ENCODE measurements around the gene HRC.
A peak's percentile ranks its signal among the peaks of the same experiment; 100 is the strongest.
"Not testable (repeated sequence)": the region's sequence is repeated elsewhere in the genome, so short reads cannot be mapped to it uniquely, and the experiment has no call there.

HRC gene

DNA sequence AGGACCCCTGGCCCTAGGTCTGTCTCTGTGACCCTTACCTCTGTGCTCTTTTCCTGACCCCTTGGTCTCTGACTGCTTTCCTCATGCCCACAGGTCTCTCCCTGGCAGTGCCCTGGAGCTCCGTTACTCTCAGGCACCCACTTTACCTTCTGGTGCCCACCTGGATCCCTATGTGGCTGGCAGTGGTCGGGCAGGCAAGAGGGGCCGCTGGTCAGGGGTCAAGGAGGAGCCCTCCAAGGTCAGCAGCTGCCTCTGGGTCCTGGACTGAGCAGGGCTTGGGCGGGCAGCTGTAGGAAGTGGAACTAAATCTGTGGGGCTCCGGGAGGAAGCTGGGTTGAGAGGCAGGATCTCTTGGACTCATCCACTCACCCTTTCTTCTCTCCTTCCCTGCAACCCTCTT is 19.5 kb downstream of the HRC start:
- DNase-seq (ENCODE audit: low spot score): no peak

DNA sequence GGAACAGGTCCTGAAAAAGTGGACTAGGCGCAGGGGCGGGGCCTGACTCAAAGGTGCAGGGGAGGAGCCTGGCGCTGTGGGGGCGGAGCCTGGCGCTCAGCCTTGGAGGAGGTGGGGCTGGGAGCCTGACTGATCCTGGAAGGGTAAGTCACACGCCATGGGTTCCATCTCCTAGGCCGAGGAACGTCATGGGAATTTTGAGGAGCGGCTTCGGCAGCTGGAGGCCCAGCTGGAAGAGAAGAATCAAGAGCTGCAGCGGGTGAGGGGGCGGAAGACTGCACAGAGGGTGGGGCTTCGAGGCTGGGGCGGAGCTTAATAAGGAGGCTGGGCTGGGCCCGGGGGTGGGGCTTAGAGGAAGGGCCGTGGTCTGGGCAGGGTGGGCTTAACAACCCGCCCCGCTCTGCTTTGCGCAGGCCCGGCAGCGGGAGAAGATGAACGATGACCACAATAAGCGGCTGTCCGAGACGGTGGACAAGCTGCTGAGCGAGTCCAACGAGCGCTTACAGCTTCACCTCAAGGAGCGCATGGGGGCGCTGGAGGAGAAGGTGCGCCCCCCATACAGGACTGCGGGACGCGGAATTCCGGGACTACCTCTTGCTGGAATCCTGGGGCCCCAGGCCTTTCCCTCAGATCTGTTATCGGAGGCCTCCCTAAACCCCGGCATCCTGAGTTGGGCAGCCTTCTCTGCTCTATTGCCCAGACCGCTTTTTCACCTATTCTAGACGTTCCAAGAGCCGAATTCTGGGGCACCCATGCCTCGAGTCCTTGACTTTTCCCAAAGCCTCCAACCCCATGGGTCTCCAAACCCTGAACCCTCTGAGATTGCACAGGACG is 21.4 kb downstream of the HRC start:
- no peak for DNase-seq (ENCODE audit: low spot score)

DNA sequence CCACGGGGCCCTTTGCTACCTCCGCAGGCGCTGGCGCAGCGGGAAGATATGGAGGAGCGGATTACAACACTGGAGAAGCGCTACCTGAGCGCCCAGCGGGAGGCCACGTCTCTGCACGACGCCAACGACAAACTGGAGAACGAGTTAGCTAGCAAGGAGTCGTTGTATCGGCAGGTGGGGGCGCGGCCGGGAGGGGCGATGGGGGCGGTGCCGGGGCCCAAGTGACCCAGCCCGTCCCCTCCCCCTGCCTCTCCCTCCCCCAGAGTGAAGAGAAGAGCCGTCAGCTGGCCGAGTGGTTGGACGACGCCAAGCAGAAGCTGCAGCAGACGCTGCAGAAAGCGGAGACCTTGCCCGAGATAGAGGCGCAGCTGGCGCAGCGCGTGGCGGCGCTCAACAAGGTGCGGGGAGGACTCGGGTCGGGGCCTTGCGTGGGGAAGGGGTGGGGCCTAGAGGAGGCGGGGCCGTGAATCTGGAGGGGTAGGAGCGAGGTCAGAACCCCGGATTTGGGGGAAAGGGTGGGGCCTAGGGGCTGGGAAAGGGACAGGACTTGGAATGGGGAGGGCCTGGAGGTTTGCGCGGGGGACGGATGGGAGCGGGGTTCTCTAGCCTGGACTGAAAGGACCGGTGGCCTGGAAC is 22.1 kb downstream of the HRC start:
- no peak for DNase-seq (ENCODE audit: low spot score)

DNA sequence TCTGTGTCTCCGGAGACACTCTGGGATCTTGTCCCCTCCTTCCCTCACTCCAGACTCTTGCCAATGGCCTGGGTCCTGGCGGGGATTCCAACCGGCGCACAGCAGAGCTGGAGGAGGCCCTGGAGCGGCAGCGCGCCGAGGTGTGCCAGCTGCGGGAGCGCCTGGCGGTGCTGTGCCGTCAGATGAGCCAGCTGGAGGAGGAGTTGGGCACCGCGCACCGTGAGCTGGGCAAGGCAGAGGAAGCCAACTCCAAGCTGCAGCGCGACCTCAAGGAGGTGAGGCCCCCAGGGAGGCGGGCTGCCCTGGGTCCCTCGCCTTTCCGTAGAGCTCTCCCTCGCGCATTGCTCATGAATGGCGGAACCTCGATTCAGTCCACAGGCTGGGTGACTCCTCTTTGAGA is 24.9 kb downstream of the HRC start:
- DNase-seq (ENCODE audit: low spot score): no peak

DNA sequence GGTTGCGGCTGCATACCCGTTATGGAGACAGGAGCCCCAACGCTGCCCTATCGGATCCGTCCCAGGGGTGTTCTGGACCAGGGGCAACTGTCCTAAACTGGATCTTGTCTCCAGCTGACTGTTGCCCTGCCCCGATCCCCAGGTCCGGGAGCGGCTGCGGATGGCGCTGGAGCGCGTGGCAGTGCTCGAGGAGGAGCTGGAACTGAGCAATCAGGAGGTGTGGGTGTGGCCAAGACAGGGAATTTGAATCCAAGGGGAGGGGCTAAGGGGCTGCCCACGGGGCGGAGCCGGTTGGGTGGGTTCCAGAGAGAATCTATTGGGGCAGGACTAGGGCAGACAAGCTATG is 26.0 kb downstream of the HRC start:
- no peak for DNase-seq (ENCODE audit: low spot score)

DNA sequence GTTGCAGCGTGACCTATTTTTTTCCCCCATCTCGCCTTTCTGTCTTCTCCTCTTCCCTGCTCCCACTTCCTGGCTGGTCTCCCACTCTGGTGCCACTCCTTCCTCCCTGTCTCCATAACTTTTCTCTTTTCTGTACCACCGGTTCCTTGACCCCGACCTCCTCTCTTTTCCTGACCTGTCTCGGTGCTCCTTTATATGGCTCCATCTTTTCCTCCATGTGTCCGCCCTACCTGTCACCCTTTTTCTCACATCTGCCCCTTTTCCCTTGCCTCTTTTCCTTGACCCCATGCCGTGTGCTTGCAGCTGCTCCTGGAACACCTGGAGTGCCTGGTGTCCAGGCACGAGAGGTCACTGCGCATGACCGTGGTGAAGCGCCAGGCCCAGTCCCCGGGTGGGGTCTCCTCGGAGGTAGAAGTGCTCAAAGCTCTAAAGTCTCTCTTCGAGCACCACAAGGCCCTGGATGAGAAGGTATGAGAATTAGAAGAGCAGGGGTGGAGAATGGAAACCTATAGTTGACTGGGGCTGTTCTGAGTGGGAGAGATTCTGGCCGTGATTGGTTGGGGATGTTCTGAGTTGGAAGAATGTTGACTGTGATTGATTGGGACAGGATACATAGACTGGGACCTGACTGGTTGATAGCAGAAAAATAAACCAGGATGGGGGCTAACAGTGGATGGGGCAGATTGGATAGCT is 26.5 kb downstream of the HRC start:
- no peak for DNase-seq (ENCODE audit: low spot score)

DNA sequence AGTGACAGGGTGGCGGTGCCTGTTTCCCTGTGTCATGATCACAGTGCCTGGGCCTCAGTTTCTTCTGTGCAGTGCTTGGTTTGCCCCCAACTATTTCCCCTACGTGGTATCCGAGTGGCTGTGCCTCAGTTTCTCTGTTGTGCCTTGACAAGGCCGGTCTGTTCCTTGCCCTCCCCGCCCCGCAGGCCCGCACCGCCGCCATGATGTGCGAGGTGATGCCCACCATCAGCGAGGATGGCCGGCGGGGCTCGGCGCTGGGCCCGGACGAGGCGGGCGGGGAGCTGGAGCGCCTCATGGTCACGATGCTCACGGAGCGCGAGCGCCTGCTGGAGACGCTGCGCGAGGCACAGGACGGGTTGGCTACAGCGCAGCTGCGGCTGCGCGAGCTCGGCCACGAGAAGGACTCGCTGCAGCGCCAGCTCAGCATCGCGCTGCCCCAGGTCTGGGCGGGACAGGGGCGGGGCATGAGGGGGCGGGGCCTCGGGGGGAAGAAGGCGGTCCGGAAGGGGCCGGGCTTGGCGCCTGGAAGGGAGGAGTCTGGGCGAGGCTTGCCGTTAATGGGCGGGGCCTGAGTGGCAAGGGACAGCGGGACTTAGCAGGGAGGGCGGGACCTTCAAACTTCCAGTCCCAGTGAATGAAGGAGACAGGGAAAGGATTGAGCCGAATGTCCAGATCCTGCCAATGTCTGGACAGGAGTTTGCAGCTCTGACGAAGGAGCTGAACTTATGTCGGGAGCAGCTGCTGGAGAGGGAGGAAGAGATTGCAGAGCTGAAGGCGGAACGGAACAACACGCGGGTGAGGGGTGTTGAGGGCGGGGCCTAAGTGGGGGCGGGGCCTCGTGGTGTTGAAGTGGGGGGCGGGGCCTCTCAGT is 27.3 kb downstream of the HRC start:
- peak; percentile 97 for DNase-seq (ENCODE audit: low spot score)

DNA sequence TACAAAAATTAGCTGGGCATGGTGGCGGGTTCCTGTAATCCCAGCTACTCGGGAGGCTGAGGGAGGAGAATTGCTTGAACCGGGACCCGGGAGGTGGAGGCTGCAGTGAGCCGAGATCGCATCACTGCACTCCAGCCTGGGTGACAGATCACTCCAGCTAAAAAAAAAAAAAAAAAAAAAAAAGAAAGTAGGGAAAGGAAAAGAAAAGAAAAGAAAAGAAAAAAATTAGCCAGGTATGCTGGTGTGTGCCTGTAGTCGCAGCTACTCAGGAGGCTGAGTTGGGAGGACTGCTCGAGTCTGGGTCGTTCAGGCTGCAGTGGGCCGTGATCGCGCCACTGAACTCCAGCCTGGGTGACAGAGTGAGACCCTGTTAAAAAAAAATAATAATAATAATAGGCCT is 28.0 kb downstream of the HRC start:
- DNase-seq (ENCODE audit: low spot score): not testable (repeated sequence)

DNA sequence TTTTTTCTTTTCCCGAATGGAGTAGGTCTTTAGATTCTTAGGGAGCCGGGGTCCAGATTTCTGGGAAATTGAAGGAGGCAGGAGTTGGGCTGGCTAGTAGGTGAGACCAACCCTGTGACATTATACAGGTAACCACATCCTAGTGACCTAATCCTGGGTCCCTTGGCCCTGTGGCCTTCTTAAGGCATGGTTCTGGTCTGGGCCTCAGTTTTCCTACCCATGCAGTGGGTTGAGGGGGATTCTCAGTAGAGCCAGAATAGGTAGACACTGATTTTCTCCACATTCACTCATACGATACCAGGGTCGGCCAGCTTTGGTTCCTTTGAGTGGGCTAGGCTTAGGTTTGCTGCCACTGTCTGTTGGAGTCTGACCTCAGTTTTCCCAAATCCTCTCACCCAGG is 28.6 kb downstream of the HRC start:
- DNase-seq (ENCODE audit: low spot score): no peak

DNA sequence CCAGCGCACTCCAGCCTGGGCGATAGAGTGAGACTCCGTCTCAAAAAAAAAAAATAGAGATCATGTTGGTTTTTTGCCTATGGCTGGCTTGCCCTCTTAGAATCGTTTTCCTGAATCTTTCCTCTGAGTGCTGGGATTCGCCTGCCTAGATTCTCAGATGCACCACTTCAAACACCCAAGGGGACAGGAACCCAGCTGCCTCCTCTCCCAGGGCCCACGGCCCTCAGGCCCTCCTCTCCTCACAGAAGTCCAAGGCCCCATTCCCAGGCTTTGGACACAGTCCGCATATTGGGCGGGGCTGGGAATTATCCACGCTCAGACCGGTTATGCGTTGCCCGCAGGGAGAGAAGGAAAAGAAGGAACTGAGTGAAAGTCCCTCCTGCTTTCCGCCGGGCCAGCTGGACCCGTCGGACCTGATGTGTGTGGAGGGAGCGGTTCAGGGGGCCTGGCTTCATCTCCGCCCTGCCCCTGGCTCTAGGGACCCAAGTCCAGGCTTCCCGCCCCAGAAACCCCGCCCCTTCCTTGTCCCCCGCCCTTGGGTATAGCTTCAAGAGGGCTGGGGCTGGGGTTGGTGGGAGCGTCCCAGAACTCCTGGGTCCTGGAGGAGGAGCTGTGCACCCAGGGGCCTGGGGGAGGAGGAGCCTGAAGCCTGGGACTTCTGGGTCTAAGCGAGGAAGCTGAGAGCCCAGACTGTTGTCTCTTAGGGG is 30.0 kb downstream of the HRC start:
- DNase-seq (ENCODE audit: low spot score): no peak

DNA sequence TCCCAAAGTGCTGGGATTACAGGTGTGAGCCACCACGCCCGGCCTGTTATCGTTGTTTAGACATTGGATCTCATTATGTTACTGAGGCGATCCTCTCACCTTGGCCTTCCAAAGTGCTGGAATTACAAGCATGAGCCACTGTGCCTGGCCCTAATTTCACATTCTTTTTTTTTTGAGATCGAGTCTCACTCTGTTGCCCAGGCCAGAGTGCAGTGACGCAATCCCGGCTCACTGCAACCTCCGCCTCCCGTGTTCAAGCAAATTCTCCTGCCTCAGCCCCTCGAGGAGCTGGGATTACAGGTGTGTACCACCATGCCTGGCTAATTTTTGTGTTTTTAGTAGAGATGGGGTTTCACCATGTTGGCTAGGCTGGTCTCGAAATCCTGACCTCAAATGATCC is 31.9 kb downstream of the HRC start:
- DNase-seq (ENCODE audit: low spot score): not testable (repeated sequence)

DNA sequence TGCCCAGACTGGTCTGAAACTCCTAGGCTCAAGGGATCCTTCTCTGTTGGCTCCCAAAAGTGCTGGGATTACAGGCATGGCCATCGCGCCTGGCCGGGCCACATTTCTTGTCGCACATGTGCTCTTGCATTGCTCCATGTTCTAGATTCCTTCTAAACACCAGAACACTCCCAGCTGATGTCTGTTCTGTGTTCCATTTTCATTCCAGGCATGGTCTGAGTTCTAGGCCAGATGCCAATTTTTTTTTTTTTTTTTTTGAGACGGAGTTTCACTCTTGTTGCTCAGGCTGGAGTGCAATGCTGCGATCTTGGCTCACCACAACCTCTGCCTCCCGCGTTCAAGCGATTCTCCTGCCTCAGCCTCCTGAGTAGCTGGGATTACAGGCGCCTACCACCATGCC is 33.4 kb downstream of the HRC start:
- DNase-seq (ENCODE audit: low spot score): not testable (repeated sequence)

DNA sequence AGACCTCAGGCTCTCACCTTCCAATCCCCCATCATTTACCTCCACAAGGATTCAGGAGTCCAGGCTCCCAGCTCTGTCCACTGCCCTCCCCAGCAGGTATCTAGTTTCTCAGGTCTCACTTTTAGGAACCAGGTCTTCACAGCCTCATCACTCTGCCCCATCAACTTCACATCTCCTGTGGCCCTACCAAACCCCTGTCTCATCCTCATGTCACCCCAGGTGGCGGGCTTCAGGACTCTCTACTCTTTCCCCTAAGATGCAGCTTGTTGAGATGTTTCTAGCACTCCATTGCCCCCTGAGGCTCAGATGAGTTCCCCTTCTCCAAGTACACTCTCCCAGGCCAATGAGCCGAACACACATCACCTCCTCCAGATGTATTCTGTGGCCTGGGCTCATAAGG is 34.3 kb downstream of the HRC start:
- no peak for DNase-seq (ENCODE audit: low spot score)

DNA sequence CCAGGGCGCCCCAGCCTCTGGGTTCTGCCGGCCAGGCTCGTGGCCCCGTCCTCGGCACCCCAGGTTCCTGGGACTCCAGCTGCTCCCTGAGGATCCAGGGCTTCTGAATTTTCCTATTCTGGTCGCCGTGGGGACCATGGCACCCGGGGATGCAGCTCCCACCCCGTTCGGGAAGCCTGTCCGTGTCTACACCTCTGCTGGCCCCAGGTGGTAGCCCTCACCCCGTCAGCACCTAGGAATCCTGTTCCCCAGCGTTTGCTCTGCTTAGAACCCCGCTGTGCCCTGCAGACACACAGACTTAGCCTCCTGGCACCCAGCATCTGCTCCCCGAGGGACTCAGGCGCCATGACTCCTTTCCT is 34.9 kb downstream of the HRC start:
- no peak for DNase-seq (ENCODE audit: low spot score)

DNA sequence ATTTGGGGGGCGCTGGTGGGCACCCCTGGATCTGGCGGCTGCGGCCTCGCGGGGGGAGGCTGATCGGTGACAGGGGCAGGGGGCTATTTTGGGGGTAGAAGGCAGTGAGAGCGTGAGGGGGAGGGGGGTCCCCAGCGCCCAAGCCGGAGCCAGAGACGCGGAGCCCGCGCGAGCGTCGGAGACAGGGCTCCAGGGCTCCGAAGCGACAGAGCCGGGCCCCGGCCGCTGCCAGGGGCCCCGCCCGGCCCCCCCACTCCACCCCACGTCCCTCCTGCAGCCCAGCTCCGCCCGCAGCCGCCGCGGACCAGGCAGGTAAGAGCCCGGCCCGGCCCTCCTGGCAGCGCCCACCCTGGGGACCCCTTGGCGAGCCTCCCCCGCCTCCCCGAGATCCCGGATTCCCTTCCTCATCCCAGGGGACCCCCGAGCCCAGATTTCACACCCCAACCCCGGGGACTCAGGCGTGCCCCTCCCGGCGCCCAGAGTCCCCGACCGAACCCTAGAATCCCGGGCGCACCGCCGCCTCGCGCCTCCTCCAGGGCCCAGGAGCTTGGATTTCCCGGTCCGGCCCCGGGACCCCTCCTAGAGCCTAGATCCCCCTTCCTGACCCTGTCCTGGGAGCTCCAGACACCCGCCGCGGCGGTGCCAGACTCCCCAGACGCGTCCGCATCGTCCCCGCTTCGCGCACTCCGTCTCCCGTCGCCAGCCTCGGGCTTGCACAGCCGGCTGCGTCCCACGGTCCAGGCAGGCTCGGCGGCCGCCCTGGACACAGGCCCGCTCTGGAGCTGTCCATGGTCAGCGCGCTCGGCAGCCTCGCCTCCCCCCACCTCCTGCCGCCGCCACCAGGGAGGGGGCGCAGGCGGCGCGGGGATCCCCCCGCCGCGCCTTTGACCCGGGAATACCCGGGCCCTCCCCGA is 35.5 kb downstream of the HRC start, which contains the start of gene PPFIA3:
Gene PPFIA3 (plus strand): TSS at position 134 of the 914 bp plus-strand sequence. CDS start 8,330 bp downstream, outside the sequence.
- no peak for DNase-seq (ENCODE audit: low spot score)

DNA sequence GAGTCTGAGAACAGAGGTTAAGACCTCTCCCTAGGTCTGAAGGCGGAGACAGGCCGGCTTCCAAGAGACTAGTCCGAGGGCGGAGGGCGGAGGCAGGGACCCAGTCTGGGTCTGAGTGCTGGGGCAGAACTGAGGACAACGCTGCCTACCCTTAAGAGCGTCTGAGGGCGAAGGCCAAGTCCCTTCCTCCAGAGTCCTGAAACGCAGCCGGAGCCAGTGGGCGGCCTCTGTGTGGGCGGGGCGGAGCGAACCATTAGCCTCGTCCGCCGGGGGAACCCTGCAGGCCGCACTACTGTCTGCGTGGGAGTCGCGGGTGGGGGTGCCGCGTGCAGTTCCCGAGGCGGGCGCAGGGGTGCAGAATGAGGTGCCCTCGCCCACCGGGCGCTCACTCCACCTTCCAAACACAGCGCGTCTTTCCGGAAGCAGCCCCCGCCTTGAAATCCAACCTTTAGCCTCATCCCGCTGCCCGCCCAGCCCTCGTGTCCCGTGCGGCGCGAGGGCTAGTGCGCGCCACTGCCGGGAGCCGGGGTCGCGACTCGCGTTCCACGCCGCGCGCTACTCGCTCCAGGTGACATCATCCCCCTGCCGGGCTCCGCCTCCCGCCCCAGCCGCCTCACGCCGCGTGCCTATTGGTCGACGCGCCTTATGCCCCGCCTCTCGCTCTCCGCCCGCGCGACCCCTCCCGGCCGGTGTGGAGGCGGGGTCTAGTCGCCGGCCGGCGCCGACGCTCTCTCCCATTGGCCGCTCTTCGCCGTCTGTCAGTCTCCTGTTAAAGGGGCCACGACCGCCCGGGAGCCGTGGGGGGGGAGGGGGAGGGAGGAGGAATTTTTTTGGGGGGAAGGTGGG is 36.4 kb downstream of the HRC start, which contains the start of gene C19orf73:
Gene C19orf73 (minus strand): TSS at position 579 of the 846 bp plus-strand sequence. CDS start 121 bp downstream, at position 458.
- DNase-seq (ENCODE audit: low spot score): peak; percentile 94

DNA sequence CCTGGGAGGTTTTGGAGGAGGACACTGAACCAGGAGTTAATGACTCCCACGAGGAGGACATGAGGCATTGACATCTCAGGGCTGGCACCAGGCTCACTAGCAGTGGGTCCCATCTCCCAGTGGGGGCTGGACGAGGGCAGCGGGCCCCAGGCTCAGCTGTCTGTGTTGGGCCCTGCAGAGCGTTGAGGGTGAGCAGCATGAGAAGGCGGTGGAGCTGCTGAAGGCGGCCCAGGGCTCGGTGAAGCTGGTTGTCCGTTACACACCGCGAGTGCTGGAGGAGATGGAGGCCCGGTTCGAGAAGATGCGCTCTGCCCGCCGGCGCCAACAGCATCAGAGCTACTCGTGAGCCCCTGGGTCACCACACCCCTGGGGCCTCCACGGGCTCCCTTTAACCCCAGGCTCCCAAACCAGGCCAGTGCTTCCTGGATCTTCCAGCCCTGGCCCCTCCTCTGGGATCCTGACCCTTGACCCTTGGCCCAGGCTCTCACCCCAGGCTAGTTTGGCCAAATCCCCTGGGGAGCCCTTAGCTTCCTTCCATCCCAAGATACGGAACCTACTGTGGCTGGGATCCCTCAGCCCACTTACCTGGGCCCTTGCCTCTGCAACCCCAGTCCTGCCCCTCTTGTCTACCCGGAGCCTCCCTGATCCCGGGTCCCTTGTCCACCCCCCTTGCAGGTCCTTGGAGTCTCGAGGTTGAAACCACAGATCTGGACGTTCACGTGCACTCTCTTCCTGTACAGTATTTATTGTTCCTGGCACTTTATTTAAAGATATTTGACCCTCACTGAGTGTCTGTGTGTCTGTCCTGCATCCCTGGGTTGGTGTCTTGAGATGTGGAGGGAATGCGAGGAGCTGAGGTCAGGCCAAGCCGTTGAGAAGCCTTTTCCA is 37.3 kb downstream of the HRC start:
- DNase-seq (ENCODE audit: low spot score): no peak

DNA sequence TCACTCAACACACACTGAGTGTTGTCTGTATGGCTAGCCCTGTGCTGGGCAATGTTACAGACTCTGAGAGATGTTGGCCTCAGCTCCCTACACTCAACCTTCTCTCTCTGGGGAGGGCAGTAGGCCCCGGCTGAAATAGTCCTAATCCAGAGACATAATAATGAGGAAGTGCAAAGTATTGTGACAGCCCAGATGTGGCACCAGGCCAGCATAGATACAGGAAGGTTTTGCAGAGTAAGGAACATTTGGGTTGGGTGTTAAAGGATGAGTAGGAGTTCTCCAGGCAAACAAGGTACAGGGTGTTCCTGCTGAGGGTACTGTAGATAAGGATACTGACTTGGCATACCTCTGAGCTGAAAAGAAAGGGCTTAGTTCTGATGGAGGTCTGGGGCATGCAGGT is 38.7 kb downstream of the HRC start:
- no peak for DNase-seq (ENCODE audit: low spot score)

Data from pons (tissue), 1 donor.